GM23338 (cell line): Measurements from ENCODE around the gene KHDC1. TPM values are rescaled to one million over a fixed set of nuclear protein-coding genes. Genes with fewer than 3 reads are reported as not detected.
"Not testable (repeated sequence)": the region's sequence is repeated elsewhere in the genome, so short reads cannot be mapped to it uniquely, and the experiment has no call there.

Experiments
- ATAC-seq: fragments of 200-7000 bp; cut with Tn5 transposase; 3 replicates; pipeline ENCODE4 v1.9.1; 2020
- DNase-seq: peaks from one replicate; pipeline ENCODE4 v3.0.0-alpha.2; 2015; ENCODE audit warnings: low spot score
- H2AFZ ChIP-seq: fragments of 200-600 bp; sonication (generic); 2 replicates; pipeline ENCODE4 v1.8.0; 2016; ENCODE audit warnings: antibody characterized with exemption, mild to moderate bottlenecking, moderate library complexity
- H3F3A ChIP-seq: fragments of 200-600 bp; sonication (generic); replicated peaks from 2 replicates; pipeline ENCODE4 v1.8.0; 2017; ENCODE audit warnings: antibody characterized with exemption, mixed run types, low read depth
- H3K27ac ChIP-seq: fragments of 200-600 bp; sonication (generic); 2 replicates; pipeline ENCODE4 v1.6.1; 2016; ENCODE audit warnings: low read depth
- H3K27me3 ChIP-seq: fragments of 200-600 bp; sonication (generic); 2 replicates; pipeline ENCODE4 v1.8.0; 2016; ENCODE audit warnings: mild to moderate bottlenecking, mixed run types, moderate library complexity; ENCODE audit not compliant: insufficient read depth
- H3K36me3 ChIP-seq: fragments of 200-600 bp; sonication (generic); 2 replicates; pipeline ENCODE4 v1.8.0; 2016; ENCODE audit warnings: mild to moderate bottlenecking; ENCODE audit not compliant: insufficient read depth
- H3K4me1 ChIP-seq: fragments of 200-600 bp; sonication (generic); 2 replicates; pipeline ENCODE4 v1.8.0; 2016; ENCODE audit warnings: mild to moderate bottlenecking, moderate library complexity; ENCODE audit not compliant: insufficient read depth
- H3K4me2 ChIP-seq: fragments of 200-600 bp; sonication (generic); 2 replicates; pipeline ENCODE4 v1.7.1; 2017; ENCODE audit warnings: mixed run types
- H3K4me3 ChIP-seq: fragments of 200-600 bp; sonication (generic); 2 replicates; pipeline ENCODE4 v1.6.1; 2016; ENCODE audit warnings: mixed run types
- H3K79me2 ChIP-seq: fragments of 200-600 bp; sonication (generic); replicated peaks from 2 replicates; pipeline ENCODE4 v1.8.0; 2017; ENCODE audit warnings: mild to moderate bottlenecking; ENCODE audit not compliant: insufficient read depth
- H3K9me2 ChIP-seq: fragments of 200-600 bp; sonication (generic); 2 replicates; pipeline ENCODE4 v1.8.0; 2017; ENCODE audit not compliant: insufficient read depth
- H4K20me1 ChIP-seq: fragments of 200-600 bp; sonication (generic); replicated peaks from 2 replicates; pipeline ENCODE4 v1.8.0; 2017; ENCODE audit warnings: mild to moderate bottlenecking; ENCODE audit not compliant: insufficient read depth
- H3K27ac Mint-ChIP-seq: 2 replicates; pipeline ENCODE4 v1.8.0; 2020; ENCODE audit warnings: inconsistent platforms, mild to moderate bottlenecking, moderate library complexity, mixed read lengths
- H3K27me3 Mint-ChIP-seq: 3 replicates; pipeline ENCODE4 v1.8.0; 2022; ENCODE audit warnings: low read depth, mild to moderate bottlenecking, moderate library complexity, mixed read lengths, inconsistent platforms; ENCODE audit not compliant: insufficient read depth, poor library complexity
- H3K36me3 Mint-ChIP-seq: 3 replicates; pipeline ENCODE4 v1.8.0; 2021; ENCODE audit warnings: low read depth, mild to moderate bottlenecking, inconsistent platforms, moderate library complexity, mixed read lengths
- H3K4me1 Mint-ChIP-seq: 3 replicates; pipeline ENCODE4 v1.8.0; 2020; ENCODE audit warnings: mild to moderate bottlenecking, inconsistent platforms, mixed read lengths
- H3K4me3 Mint-ChIP-seq: 3 replicates; pipeline ENCODE4 v1.8.0; 2021; ENCODE audit warnings: moderate library complexity, mild to moderate bottlenecking, inconsistent platforms, mixed read lengths
- H3K9me3 Mint-ChIP-seq: 3 replicates; pipeline ENCODE4 v1.8.0; 2020; ENCODE audit warnings: moderate library complexity, mild to moderate bottlenecking, inconsistent platforms, mixed read lengths
- CTCF ChIP-seq, 2 experiments: fragments of 200-600 bp in 1 of 2; sonication (generic) in 1 of 2; conservative IDR thresholded peaks; 2 replicates each; pipeline versions ENCODE4 v1.5.1 to v1.6.1; 2016 to 2017; ENCODE audit warnings: antibody characterized with exemption in 2 of 2, low read depth in 2 of 2, mild to moderate bottlenecking in 2 of 2, moderate library complexity in 1 of 2
- EZH2phosphoT487 ChIP-seq: fragments of 200-600 bp; sonication (generic); IDR thresholded peaks from one replicate; pipeline ENCODE4 v1.8.1; 2018; ENCODE audit warnings: antibody characterized with exemption; ENCODE audit not compliant: unreplicated experiment
- JUNB ChIP-seq: IDR thresholded peaks from one replicate; pipeline ENCODE4 v1.6.1; 2016; ENCODE audit warnings: antibody characterized with exemption; ENCODE audit not compliant: unreplicated experiment
- STAT1 ChIP-seq: IDR thresholded peaks from one replicate; pipeline ENCODE4 v1.6.1; 2016; ENCODE audit warnings: antibody characterized with exemption; ENCODE audit not compliant: unreplicated experiment
- ZNF114 ChIP-seq: fragments of 250-450 bp; sonication (Bioruptor Pico); IDR thresholded peaks from 2 replicates; pipeline ENCODE4 v1.5.0; 2020; ENCODE audit warnings: mild to moderate bottlenecking, moderate library complexity
- ZNF331 ChIP-seq: fragments of 250-450 bp; sonication (Bioruptor Pico); IDR thresholded peaks from 2 replicates; pipeline ENCODE4 v1.5.0; 2020; ENCODE audit warnings: low read depth, mild to moderate bottlenecking, moderate library complexity
- polyA plus RNA-seq: library from polyadenylated mRNA; unstranded; fragments of >200 nt; fragmentation: Nextera tagmentation; extraction: Ambion mirVana; gene quantifications from 2 replicates; pipeline ENCODE4 v1.2.1, GENCODE V29; 2016
- total RNA-seq: library from RNA; depleted of rRNA; stranded (reverse); fragments of >200 nt; shearing (Covaris generic); gene quantifications from 2 replicates; pipeline ENCODE4 v1.2.3, GENCODE V29; 2014
- TF ChIP-seq, protein P1 (sequence below): IDR thresholded peaks from one replicate; pipeline ENCODE4 v1.6.1; 2018; ENCODE audit warnings: antibody characterized with exemption; ENCODE audit not compliant: unreplicated experiment
- TF ChIP-seq, protein P2 (sequence below): fragments of 250-450 bp; sonication (Bioruptor Pico); IDR thresholded peaks from 2 replicates; pipeline ENCODE4 v1.5.0; 2020; ENCODE audit warnings: mild to moderate bottlenecking, moderate library complexity

Gene KHDC1
- total and polyA plus RNA-seq, 2 experiments from 2014 or later: 5.6 to 6.9 TPM

- TF ChIP-seq, protein P1, sequence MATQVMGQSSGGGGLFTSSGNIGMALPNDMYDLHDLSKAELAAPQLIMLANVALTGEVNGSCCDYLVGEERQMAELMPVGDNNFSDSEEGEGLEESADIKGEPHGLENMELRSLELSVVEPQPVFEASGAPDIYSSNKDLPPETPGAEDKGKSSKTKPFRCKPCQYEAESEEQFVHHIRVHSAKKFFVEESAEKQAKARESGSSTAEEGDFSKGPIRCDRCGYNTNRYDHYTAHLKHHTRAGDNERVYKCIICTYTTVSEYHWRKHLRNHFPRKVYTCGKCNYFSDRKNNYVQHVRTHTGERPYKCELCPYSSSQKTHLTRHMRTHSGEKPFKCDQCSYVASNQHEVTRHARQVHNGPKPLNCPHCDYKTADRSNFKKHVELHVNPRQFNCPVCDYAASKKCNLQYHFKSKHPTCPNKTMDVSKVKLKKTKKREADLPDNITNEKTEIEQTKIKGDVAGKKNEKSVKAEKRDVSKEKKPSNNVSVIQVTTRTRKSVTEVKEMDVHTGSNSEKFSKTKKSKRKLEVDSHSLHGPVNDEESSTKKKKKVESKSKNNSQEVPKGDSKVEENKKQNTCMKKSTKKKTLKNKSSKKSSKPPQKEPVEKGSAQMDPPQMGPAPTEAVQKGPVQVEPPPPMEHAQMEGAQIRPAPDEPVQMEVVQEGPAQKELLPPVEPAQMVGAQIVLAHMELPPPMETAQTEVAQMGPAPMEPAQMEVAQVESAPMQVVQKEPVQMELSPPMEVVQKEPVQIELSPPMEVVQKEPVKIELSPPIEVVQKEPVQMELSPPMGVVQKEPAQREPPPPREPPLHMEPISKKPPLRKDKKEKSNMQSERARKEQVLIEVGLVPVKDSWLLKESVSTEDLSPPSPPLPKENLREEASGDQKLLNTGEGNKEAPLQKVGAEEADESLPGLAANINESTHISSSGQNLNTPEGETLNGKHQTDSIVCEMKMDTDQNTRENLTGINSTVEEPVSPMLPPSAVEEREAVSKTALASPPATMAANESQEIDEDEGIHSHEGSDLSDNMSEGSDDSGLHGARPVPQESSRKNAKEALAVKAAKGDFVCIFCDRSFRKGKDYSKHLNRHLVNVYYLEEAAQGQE: no peak
Observed at GRCh38 chr6:73285674-73286283, 22.8 kb upstream of the KHDC1 start (continued).

GRCh38 chr6:73282871-73283270, 19.9 kb upstream of the KHDC1 start:
- peaks cover 9% of the 10 kb centered on the region; the same call in 1 of the 2 replicates for H3K4me1 ChIP-seq
- no peaks in the 10 kb centered on the region for H3K9me2 ChIP-seq
- H3K4me3 Mint-ChIP-seq: no peak overlapping the region
- TF ChIP-seq EZH2phosphoT487: no peak
- TF ChIP-seq, protein P2, sequence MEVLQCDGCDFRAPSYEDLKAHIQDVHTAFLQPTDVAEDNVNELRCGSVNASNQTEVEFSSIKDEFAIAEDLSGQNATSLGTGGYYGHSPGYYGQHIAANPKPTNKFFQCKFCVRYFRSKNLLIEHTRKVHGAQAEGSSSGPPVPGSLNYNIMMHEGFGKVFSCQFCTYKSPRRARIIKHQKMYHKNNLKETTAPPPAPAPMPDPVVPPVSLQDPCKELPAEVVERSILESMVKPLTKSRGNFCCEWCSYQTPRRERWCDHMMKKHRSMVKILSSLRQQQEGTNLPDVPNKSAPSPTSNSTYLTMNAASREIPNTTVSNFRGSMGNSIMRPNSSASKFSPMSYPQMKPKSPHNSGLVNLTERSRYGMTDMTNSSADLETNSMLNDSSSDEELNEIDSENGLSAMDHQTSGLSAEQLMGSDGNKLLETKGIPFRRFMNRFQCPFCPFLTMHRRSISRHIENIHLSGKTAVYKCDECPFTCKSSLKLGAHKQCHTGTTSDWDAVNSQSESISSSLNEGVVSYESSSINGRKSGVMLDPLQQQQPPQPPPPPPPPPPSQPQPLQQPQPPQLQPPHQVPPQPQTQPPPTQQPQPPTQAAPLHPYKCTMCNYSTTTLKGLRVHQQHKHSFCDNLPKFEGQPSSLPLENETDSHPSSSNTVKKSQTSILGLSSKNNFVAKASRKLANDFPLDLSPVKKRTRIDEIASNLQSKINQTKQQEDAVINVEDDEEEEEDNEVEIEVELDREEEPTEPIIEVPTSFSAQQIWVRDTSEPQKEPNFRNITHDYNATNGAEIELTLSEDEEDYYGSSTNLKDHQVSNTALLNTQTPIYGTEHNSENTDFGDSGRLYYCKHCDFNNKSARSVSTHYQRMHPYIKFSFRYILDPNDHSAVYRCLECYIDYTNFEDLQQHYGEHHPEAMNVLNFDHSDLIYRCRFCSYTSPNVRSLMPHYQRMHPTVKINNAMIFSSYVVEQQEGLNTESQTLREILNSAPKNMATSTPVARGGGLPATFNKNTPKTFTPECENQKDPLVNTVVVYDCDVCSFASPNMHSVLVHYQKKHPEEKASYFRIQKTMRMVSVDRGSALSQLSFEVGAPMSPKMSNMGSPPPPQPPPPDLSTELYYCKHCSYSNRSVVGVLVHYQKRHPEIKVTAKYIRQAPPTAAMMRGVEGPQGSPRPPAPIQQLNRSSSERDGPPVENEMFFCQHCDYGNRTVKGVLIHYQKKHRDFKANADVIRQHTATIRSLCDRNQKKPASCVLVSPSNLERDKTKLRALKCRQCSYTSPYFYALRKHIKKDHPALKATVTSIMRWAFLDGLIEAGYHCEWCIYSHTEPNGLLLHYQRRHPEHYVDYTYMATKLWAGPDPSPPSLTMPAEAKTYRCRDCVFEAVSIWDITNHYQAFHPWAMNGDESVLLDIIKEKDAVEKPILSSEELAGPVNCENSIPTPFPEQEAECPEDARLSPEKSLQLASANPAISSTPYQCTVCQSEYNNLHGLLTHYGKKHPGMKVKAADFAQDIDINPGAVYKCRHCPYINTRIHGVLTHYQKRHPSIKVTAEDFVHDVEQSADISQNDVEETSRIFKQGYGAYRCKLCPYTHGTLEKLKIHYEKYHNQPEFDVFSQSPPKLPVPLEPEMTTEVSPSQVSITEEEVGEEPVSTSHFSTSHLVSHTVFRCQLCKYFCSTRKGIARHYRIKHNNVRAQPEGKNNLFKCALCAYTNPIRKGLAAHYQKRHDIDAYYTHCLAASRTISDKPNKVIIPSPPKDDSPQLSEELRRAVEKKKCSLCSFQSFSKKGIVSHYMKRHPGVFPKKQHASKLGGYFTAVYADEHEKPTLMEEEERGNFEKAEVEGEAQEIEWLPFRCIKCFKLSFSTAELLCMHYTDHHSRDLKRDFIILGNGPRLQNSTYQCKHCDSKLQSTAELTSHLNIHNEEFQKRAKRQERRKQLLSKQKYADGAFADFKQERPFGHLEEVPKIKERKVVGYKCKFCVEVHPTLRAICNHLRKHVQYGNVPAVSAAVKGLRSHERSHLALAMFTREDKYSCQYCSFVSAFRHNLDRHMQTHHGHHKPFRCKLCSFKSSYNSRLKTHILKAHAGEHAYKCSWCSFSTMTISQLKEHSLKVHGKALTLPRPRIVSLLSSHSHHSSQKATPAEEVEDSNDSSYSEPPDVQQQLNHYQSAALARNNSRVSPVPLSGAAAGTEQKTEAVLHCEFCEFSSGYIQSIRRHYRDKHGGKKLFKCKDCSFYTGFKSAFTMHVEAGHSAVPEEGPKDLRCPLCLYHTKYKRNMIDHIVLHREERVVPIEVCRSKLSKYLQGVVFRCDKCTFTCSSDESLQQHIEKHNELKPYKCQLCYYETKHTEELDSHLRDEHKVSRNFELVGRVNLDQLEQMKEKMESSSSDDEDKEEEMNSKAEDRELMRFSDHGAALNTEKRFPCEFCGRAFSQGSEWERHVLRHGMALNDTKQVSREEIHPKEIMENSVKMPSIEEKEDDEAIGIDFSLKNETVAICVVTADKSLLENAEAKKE (CRISPR knock-in tag): no peak
- no peak for TF ChIP-seq ZNF114 (CRISPR knock-in tag)
- TF ChIP-seq ZNF331: no peak
- TF ChIP-seq CTCF (conservative IDR thresholded peaks at IDR 0.05; ENCODE audit: low read depth in 2 of 2): no peak
- TF ChIP-seq JUNB: no peak
- TF ChIP-seq STAT1: no peak
- H3K4me1 Mint-ChIP-seq: peaks cover 5% of the 10 kb centered on the region
- no peaks in the 10 kb centered on the region for H3K79me2 ChIP-seq
- no peaks in the 10 kb centered on the region; the same call in 1 of the 2 replicates for H3K36me3 ChIP-seq
- peaks cover 8% of the 10 kb centered on the region for H3K27me3 Mint-ChIP-seq
- H3K36me3 Mint-ChIP-seq: no peaks in the 10 kb centered on the region
- no peaks in the 10 kb centered on the region for H3K27me3 ChIP-seq
- no peak overlapping the region for H3K27ac ChIP-seq
- no peak overlapping the region for H3K4me2 ChIP-seq
- H4K20me1 ChIP-seq: 0 out of 2 replicates have a peak, but pooled peaks cover 2% of the 10 kb centered on the region
- DNase-seq (no peak), ATAC-seq (no peak)
- no peaks in the 10 kb centered on the region; the same call in 2 of the 3 replicates for H3K9me3 Mint-ChIP-seq
- no peak overlapping the region for H2AFZ ChIP-seq
- no peak overlapping the region for H3K4me3 ChIP-seq
- peak overlapping the region; percentile 33; the same call in 1 of the 2 replicates for H3K27ac Mint-ChIP-seq
- H3F3A ChIP-seq: no peaks in the 10 kb centered on the region

DNA sequence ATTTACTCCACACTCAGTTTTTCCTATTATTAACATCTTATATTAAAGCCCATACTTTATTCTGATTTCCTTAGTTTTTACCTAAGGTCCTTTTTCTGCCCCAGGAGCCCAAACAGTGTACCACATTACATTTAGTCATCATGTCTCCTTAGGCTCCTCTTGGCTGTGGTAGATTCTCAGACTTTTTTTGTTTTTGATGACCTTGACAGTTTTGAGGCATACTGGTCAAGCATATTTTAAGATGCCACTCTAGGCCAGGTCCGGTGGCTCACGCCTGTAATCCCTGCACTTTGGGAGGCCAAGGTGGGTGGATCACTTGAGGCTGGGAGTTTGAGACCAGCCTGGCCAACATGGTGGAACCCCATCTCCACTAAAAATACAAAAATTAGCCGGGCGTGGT, 18.7 kb upstream of the KHDC1 start:
- H3K4me1 ChIP-seq, H3K36me3 Mint-ChIP-seq, H3F3A ChIP-seq, H3K4me3 ChIP-seq, H4K20me1 ChIP-seq, H3K36me3 ChIP-seq, ATAC-seq, H2AFZ ChIP-seq, H3K4me3 Mint-ChIP-seq, H3K4me1 Mint-ChIP-seq, H3K27me3 Mint-ChIP-seq, H3K9me2 ChIP-seq, H3K27ac ChIP-seq, DNase-seq, H3K27ac Mint-ChIP-seq, H3K4me2 ChIP-seq, H3K79me2 ChIP-seq, H3K27me3 ChIP-seq, H3K9me3 Mint-ChIP-seq: not testable (repeated sequence)
